Smooth muscle cell (in vitro differentiated cells): Measurements from ENCODE around the gene SUGCT. TPM values are rescaled to one million over a fixed set of nuclear protein-coding genes. Genes with fewer than 3 reads are reported as not detected.

ENCODE experiments used
- DNase-seq: peaks from one replicate; lab custom pipeline; 2025; ENCODE audit not compliant: unreplicated experiment; lab: John Stamatoyannopoulos, UW
- H2AFZ ChIP-seq: fragments of 200-600 bp; sonication (generic); 2 replicates; pipeline ENCODE4 v1.6.0; 2016; ENCODE audit warnings: antibody characterized with exemption, low read depth, mild to moderate bottlenecking
- H3F3A ChIP-seq: fragments of 200-600 bp; sonication (generic); 2 replicates; pipeline ENCODE4 v1.6.0; 2017; ENCODE audit warnings: antibody characterized with exemption, low read depth
- H3K27ac ChIP-seq: fragments of 200-600 bp; sonication (generic); 2 replicates; pipeline ENCODE4 v1.5.1; 2016; ENCODE audit warnings: low read depth, mild to moderate bottlenecking
- H3K27me3 ChIP-seq: fragments of 200-600 bp; sonication (generic); 2 replicates; pipeline ENCODE4 v1.6.1; 2016; ENCODE audit warnings: low read depth, mild to moderate bottlenecking
- H3K36me3 ChIP-seq: fragments of 200-600 bp; sonication (generic); 2 replicates; pipeline ENCODE4 v1.5.1; 2016; ENCODE audit warnings: low read depth
- H3K4me1 ChIP-seq: fragments of 200-600 bp; sonication (generic); 2 replicates; pipeline ENCODE4 v1.5.1; 2016; ENCODE audit warnings: low read depth
- H3K4me2 ChIP-seq: fragments of 200-600 bp; sonication (generic); 2 replicates; pipeline ENCODE4 v1.6.0; 2016; ENCODE audit warnings: mild to moderate bottlenecking
- H3K4me3 ChIP-seq: fragments of 200-600 bp; sonication (generic); 2 replicates; pipeline ENCODE4 v1.5.1; 2016; ENCODE audit warnings: mild to moderate bottlenecking
- H3K79me2 ChIP-seq: fragments of 200-600 bp; sonication (generic); 2 replicates; pipeline ENCODE4 v1.6.0; 2016; ENCODE audit warnings: low read depth, mild to moderate bottlenecking
- H3K9ac ChIP-seq: fragments of 200-600 bp; sonication (generic); 2 replicates; pipeline ENCODE4 v1.6.0; 2016; ENCODE audit warnings: low read depth
- H3K9me3 ChIP-seq: fragments of 200-600 bp; sonication (generic); replicated peaks from 2 replicates; pipeline ENCODE4 v1.5.1; 2016; ENCODE audit warnings: low read depth
- H4K20me1 ChIP-seq: fragments of 200-600 bp; sonication (generic); 2 replicates; pipeline ENCODE4 v1.6.0; 2016; ENCODE audit warnings: low read depth
- WGBS: methylation state at CpG from one replicate; pipeline ENCODE4 v1.1.7; 2016; ENCODE audit warnings: low lambda C conversion rate; 5-methylcytosine and 5-hydroxymethylcytosine counted together
- polyA plus RNA-seq: library from polyadenylated mRNA; unstranded; fragments of >200 nt; fragmentation: Nextera tagmentation; extraction: Ambion mirVana; gene quantifications from 2 replicates; pipeline ENCODE4 v1.2.1, GENCODE V29; 2016
- total RNA-seq: library from RNA; depleted of rRNA; stranded (reverse); fragments of >200 nt; gene quantifications from 2 replicates; pipeline ENCODE4 v1.2.3, GENCODE V29; 2014
- TF ChIP-seq, protein P1 (sequence below): fragments of 200-600 bp; sonication (generic); IDR thresholded peaks from 2 replicates; pipeline ENCODE4 v1.5.1; 2017; ENCODE audit warnings: borderline replicate concordance, mild to moderate bottlenecking, antibody characterized with exemption; ENCODE audit not compliant: insufficient read depth, poor library complexity, severe bottlenecking

The SUGCT gene
- total and polyA plus RNA-seq, 2 experiments from 2014 or later = 16.9 to 65.8 TPM

DNA sequence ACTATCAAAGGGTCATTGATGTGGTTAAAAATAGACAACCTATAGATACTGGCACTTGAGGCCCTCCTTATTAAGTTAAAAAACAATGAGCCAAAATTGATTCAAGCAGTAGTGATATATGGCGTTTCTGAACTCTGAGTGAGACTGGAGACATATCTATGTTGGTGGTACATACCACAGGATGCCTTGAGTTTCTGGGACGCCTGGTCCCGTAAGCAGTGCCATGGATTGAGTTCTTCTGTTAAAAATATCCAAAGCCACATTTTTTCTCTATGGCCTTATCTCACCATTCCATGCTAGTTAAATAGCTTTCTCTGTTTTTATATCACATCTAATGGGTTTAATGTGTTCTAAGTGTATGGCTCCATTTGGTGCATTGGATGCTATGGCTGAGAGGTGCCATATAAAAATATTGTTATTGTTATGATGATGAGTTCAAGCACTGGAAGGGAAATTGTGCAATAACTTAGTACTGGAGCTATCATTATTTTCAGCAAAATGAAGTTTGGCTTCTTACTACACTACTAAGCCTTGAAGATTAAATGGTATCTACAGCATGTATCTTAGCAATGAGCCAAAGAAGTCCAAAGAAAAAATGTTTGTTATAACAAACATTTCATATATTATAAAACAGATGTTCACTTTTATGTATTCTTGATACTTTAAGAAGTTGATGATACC is 713.9 kb downstream of the SUGCT start:
- Histone ChIP-seq H4K20me1 (no peaks in the 10 kb centered on the region), H3K9ac (no peak overlapping the region), H3K4me2 (no peak overlapping the region), H3K36me3 (no peaks in the 10 kb centered on the region), H3K27ac (no peak overlapping the region), H3K79me2 (no peaks in the 10 kb centered on the region), H3K9me3 (no peaks in the 10 kb centered on the region), H3F3A (no peaks in the 10 kb centered on the region), H3K27me3 (no peaks in the 10 kb centered on the region), H3K4me1 (no peaks in the 10 kb centered on the region), H2AFZ (no peak overlapping the region), H3K4me3 (no peak overlapping the region)
- TF ChIP-seq, protein P1, sequence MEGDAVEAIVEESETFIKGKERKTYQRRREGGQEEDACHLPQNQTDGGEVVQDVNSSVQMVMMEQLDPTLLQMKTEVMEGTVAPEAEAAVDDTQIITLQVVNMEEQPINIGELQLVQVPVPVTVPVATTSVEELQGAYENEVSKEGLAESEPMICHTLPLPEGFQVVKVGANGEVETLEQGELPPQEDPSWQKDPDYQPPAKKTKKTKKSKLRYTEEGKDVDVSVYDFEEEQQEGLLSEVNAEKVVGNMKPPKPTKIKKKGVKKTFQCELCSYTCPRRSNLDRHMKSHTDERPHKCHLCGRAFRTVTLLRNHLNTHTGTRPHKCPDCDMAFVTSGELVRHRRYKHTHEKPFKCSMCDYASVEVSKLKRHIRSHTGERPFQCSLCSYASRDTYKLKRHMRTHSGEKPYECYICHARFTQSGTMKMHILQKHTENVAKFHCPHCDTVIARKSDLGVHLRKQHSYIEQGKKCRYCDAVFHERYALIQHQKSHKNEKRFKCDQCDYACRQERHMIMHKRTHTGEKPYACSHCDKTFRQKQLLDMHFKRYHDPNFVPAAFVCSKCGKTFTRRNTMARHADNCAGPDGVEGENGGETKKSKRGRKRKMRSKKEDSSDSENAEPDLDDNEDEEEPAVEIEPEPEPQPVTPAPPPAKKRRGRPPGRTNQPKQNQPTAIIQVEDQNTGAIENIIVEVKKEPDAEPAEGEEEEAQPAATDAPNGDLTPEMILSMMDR = no peak
- 68% methylated on average over 3 of the region's 3 CpGs for WGBS
- no peak for DNase-seq

DNA sequence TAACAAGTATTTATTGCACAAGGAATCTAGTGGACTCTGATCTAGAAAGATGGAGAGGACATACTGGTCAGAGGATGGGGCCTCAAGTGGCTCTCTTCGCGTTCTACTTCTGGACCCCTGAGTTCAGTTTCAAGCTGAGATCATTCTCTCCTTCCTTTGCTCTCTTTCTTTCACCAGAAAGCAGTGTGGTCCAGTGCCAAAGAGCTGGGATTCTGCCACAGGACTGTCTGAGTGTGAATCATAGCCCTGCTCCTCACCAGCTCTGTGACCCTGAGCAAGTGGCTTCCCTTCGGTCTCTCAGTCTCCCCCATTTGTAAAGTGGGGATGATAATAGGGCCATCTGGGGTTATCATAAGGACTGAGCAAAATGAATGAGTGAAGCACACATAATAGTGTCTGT is 715.2 kb downstream of the SUGCT start:
- 97% methylated on average over 3 of the region's 3 CpGs for WGBS
- Histone ChIP-seq H3K27ac (no peak overlapping the region), H3K27me3 (no peaks in the 10 kb centered on the region), H3K4me2 (no peak overlapping the region), H3K36me3 (no peaks in the 10 kb centered on the region), H2AFZ (no peak overlapping the region), H3K4me1 (no peaks in the 10 kb centered on the region), H4K20me1 (no peaks in the 10 kb centered on the region), H3F3A (no peaks in the 10 kb centered on the region), H3K9ac (no peak overlapping the region), H3K4me3 (no peak overlapping the region), H3K79me2 (no peaks in the 10 kb centered on the region), H3K9me3 (no peaks in the 10 kb centered on the region)
- TF ChIP-seq, protein P1 = no peak
- no peak for DNase-seq

DNA sequence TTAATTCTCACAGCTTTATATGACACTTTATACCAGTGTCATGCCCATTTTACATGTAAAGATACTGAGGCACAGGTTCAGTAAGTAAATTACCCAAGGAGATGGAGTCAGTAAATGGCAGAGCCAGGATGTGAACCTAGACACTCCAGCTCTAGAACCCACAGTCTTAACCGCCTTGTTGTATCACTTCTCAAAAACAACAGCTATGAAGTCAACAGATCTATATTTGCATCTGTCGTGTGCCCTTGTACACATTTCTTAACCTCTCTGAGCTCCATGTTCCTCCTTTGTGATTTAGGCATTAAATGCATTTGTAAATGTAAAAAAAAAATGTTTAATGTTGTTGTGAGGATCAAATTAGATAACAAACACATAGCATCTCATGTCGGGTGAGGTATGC is 716.2 kb downstream of the SUGCT start:
- 97% methylated on average over 3 of the region's 3 CpGs for WGBS
- no peak overlapping the region for H3K4me3 ChIP-seq
- no peaks in the 10 kb centered on the region for H3K36me3 ChIP-seq
- no peaks in the 10 kb centered on the region for H4K20me1 ChIP-seq
- no peaks in the 10 kb centered on the region for H3K4me1 ChIP-seq
- no peaks in the 10 kb centered on the region for H3K79me2 ChIP-seq
- H3K4me2 ChIP-seq = no peak overlapping the region
- no peak for DNase-seq
- TF ChIP-seq, protein P1 = no peak
- no peak overlapping the region for H3K9ac ChIP-seq
- H3K27me3 ChIP-seq = no peaks in the 10 kb centered on the region
- no peak overlapping the region for H3K27ac ChIP-seq
- H3K9me3 ChIP-seq = no peaks in the 10 kb centered on the region
- H2AFZ ChIP-seq = no peak overlapping the region
- no peaks in the 10 kb centered on the region for H3F3A ChIP-seq

DNA sequence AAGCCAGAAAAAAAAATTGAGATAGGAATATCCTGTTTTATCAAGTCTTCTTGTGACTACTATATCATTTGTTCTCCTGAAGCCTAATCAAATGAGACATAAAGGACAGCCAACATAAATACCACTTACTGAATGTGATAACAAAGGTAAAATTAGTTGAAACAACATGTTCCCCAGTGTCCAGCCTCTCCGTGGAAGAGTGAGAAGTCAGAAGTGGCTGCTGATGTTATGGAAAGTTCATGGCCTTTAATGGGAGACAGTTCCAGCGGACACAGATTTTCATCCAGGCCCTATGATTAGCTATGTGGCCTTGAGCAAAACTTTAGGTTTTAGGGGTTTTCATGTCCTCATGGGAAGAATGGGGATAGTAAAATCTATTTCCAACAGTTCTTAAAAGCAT is 724.3 kb downstream of the SUGCT start:
- H3K27me3 ChIP-seq = no peaks in the 10 kb centered on the region
- H3K4me2 ChIP-seq = no peak overlapping the region
- no peak for DNase-seq
- H3K79me2 ChIP-seq = no peaks in the 10 kb centered on the region
- TF ChIP-seq, protein P1 = no peak
- H3K4me1 ChIP-seq = no peaks in the 10 kb centered on the region
- no peaks in the 10 kb centered on the region for H4K20me1 ChIP-seq
- no peak overlapping the region for H2AFZ ChIP-seq
- no peak overlapping the region for H3K4me3 ChIP-seq
- H3K27ac ChIP-seq = no peak overlapping the region
- H3K9ac ChIP-seq = no peak overlapping the region
- WGBS = 90% methylated on average over 2 of the region's 2 CpGs
- no peaks in the 10 kb centered on the region for H3F3A ChIP-seq
- H3K36me3 ChIP-seq = no peaks in the 10 kb centered on the region
- H3K9me3 ChIP-seq = no peaks in the 10 kb centered on the region
